GM12891 (cell line): ENCODE results near the gene KCNE2.

ENCODE experiments used
- POLR2A ChIP-seq: IDR thresholded peaks from 2 replicates; pipeline ENCODE4 v1.6.1; 2011; ENCODE audit warnings: low read depth, low read length, control low read depth
- POLR2AphosphoS5 ChIP-seq: IDR thresholded peaks from 2 replicates; pipeline ENCODE4 v1.6.1; 2011; ENCODE audit warnings: low read depth, low read length, control low read depth

DNA sequence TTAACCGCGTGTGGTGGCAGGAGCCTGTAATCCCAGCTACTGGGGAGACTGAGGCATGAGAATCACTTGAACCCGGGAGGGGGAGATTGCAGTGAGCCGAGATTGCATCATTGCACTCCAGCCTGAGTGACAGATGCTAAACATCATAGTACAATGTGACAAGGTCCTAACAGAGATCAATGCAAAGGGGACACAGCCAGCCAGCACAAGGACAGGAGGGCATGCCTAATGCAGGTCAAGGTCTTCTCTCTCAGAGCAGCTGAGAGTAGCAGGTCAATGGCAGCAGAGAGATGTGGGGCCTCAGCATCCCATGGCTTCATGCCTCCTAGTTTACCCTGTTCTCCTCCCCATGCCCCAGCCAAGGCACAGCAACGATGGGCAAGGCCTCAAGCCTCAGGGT is 8.5 kb downstream of the KCNE2 start:
- TF ChIP-seq POLR2A (no peak), POLR2AphosphoS5 (no peak)
